Measurements from ENCODE around the gene AQP12B. TPM values are rescaled to one million over a fixed set of nuclear protein-coding genes. Genes with fewer than 3 reads are reported as not detected.

Gene AQP12B
- total and polyA plus RNA-seq, 9 of the 15 experiments (the other 6 are each of a cell fraction or from before 2014, with no cell fraction given), result not detected

DNA sequence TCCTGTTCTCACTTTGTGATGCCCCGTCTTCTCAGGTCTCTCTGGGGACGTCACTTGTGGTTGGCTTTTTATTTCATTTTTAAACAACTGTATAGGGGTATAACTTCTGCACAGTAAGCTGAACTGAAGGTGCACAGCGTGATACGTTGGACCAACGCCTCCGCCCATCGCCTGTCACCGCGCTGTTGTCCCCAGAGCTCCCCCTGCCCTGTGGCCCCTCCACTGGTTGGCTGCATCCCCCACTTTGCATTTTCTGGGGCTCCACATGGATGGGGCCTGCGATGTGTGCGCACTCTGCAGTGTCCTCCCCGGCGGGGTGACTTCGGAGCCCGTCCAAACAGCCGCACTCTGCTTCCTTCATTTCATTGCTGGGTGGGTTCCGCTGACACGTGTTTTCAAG is 43.1 kb downstream of the AQP12B start:
- Histone ChIP-seq H3K4me2 (ENCODE audit: insufficient read depth, low read length) (no peak overlapping the region), H3K27me3 (ENCODE audit: control insufficient read depth in 2 of 2, insufficient read depth in 2 of 2, low read length in 2 of 2) (peaks cover 7 to 35% of the 10 kb centered on the region in 2 experiments; a peak in 3 of 5 replicates), H4K20me1 (replicated peaks; ENCODE audit: control insufficient read depth, insufficient read depth, low read length) (no peaks in the 10 kb centered on the region), H3K9me3 (replicated peaks; ENCODE audit: control insufficient read depth, insufficient read depth, low read depth, low read length) (no peaks in the 10 kb centered on the region), H3K9ac (ENCODE audit: insufficient read depth in 1 of 2, low read depth in 2 of 2, low read length in 2 of 2) (no peak overlapping the region), H3K4me1 (replicated peaks in 1 of 2; ENCODE audit: control insufficient read depth in 2 of 2, insufficient read depth in 2 of 2, low read length in 2 of 2) (no peaks in the 10 kb centered on the region), H3K4me3 (no peak overlapping the region), H2AFZ (ENCODE audit: low read depth, low read length) (no peak overlapping the region), H3K27ac (ENCODE audit: extremely low read depth, low read depth, low read length) (no peak overlapping the region), H3K9me1 (ENCODE audit: control insufficient read depth, insufficient read depth, low read length) (no peaks in the 10 kb centered on the region), H3K36me3 (ENCODE audit: control insufficient read depth, insufficient read depth, low read length) (no peaks in the 10 kb centered on the region), H3K79me2 (ENCODE audit: control insufficient read depth, insufficient read depth, low read length) (no peaks in the 10 kb centered on the region)
- ATAC-seq (no peak), DNase-seq (ENCODE audit: extremely low read depth in 1 of 4, low spot score in 3 of 4) (no peak), FAIRE-seq (no peak)
- ChIA-PET CTCF (ENCODE audit: low intra/inter-chr PET ratio) (no interaction called here), POLR2A (no interaction called here)
- intact Hi-C loops (cut with micrococcal nuclease), result no loop called here
- 11% methylated on average over 8 of the region's 18 CpGs for WGBS (ENCODE audit: insufficient coverage, low coverage, missing lambda C conversion rate)
- in situ Hi-C loops (cut with MboI), result no loop called here
- no TSS peak for BruUV-seq (replicated peaks)
- no peak for TF ChIP-seq CHCHD3 (CRISPR knock-in tag; IDR thresholded peaks at IDR 0.05)
- no peak for TF ChIP-seq LCOR (CRISPR knock-in tag; IDR thresholded peaks at IDR 0.05)
- TF ChIP-seq, protein P1, sequence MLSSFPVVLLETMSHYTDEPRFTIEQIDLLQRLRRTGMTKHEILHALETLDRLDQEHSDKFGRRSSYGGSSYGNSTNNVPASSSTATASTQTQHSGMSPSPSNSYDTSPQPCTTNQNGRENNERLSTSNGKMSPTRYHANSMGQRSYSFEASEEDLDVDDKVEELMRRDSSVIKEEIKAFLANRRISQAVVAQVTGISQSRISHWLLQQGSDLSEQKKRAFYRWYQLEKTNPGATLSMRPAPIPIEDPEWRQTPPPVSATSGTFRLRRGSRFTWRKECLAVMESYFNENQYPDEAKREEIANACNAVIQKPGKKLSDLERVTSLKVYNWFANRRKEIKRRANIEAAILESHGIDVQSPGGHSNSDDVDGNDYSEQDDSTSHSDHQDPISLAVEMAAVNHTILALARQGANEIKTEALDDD (IDR thresholded peaks at IDR 0.05), result no peak
- TF ChIP-seq SP2 (IDR thresholded peaks at IDR 0.05; ENCODE audit: extremely low read depth, low read depth, low read length, poor library complexity, severe bottlenecking), result no peak
- no peak for TF ChIP-seq CTBP1 (IDR thresholded peaks at IDR 0.05; ENCODE audit: borderline replicate concordance)
- TF ChIP-seq, protein P2, sequence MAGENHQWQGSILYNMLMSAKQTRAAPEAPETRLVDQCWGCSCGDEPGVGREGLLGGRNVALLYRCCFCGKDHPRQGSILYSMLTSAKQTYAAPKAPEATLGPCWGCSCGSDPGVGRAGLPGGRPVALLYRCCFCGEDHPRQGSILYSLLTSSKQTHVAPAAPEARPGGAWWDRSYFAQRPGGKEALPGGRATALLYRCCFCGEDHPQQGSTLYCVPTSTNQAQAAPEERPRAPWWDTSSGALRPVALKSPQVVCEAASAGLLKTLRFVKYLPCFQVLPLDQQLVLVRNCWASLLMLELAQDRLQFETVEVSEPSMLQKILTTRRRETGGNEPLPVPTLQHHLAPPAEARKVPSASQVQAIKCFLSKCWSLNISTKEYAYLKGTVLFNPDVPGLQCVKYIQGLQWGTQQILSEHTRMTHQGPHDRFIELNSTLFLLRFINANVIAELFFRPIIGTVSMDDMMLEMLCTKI (IDR thresholded peaks at IDR 0.05; ENCODE audit: partially characterized antibody), result no peak
- TF ChIP-seq SMARCB1 (IDR thresholded peaks at IDR 0.05; ENCODE audit: insufficient read length, low read depth), result no peak
- TF ChIP-seq STAT5B (CRISPR knock-in tag; IDR thresholded peaks at IDR 0.05), result no peak
- no peak for TF ChIP-seq JUNB (CRISPR knock-in tag; conservative IDR thresholded peaks at IDR 0.05)
- no peak for TF ChIP-seq HOXB6 (CRISPR knock-in tag; IDR thresholded peaks at IDR 0.05; ENCODE audit: borderline replicate concordance)
- no peak for TF ChIP-seq CHD1 (IDR thresholded peaks at IDR 0.05; ENCODE audit: low read length)
- TF ChIP-seq, protein P3, sequence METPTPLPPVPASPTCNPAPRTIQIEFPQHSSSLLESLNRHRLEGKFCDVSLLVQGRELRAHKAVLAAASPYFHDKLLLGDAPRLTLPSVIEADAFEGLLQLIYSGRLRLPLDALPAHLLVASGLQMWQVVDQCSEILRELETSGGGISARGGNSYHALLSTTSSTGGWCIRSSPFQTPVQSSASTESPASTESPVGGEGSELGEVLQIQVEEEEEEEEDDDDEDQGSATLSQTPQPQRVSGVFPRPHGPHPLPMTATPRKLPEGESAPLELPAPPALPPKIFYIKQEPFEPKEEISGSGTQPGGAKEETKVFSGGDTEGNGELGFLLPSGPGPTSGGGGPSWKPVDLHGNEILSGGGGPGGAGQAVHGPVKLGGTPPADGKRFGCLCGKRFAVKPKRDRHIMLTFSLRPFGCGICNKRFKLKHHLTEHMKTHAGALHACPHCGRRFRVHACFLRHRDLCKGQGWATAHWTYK (CRISPR knock-in tag; IDR thresholded peaks at IDR 0.05), result no peak
- TF ChIP-seq MYBL2 (IDR thresholded peaks at IDR 0.05; ENCODE audit: low read depth), result no peak
- no peak for TF ChIP-seq MYBL2 (CRISPR knock-in tag; IDR thresholded peaks at IDR 0.05; ENCODE audit: borderline replicate concordance)
- TF ChIP-seq NR2F6 (CRISPR knock-in tag; IDR thresholded peaks at IDR 0.05), result no peak
- TF ChIP-seq, protein P4, sequence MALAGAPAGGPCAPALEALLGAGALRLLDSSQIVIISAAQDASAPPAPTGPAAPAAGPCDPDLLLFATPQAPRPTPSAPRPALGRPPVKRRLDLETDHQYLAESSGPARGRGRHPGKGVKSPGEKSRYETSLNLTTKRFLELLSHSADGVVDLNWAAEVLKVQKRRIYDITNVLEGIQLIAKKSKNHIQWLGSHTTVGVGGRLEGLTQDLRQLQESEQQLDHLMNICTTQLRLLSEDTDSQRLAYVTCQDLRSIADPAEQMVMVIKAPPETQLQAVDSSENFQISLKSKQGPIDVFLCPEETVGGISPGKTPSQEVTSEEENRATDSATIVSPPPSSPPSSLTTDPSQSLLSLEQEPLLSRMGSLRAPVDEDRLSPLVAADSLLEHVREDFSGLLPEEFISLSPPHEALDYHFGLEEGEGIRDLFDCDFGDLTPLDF (CRISPR knock-in tag; IDR thresholded peaks at IDR 0.05), result no peak
- no peak for TF ChIP-seq MTF1 (CRISPR knock-in tag; IDR thresholded peaks at IDR 0.05; ENCODE audit: borderline replicate concordance)
- TF ChIP-seq ARID2 (IDR thresholded peaks at IDR 0.05), result no peak
